Upper lobe of left lung (tissue), 6 donors: ENCODE measurements around the gene CLIP1. TPM values are rescaled to one million over a fixed set of nuclear protein-coding genes. Genes with fewer than 3 reads are reported as not detected.

Source experiments
- ATAC-seq, 2 donors: fragments of 200-7000 bp; cut with Tn5 transposase; one replicate each; pipeline ENCODE4 v1.9.1; 2022; ENCODE audit warnings: mild to moderate bottlenecking in 2 of 2, moderate library complexity in 2 of 2; ENCODE audit not compliant: low FRiP score in 2 of 2
- DNase-seq, 2 donors: peaks; one replicate each; pipeline ENCODE4 v3.0.0-alpha.2; 2019 to 2020
- H3K27ac ChIP-seq, 4 donors: fragments of 200-600 bp; sonication (generic); one replicate each; pipeline ENCODE4 v1.5.1; 2016 to 2019
- H3K27me3 ChIP-seq, 4 donors: fragments of 200-600 bp; sonication (generic); one replicate each; pipeline ENCODE4 v1.5.1; 2017 to 2019
- H3K36me3 ChIP-seq, 4 donors: fragments of 200-600 bp; sonication (generic); one replicate each; pipeline ENCODE4 v1.5.1; 2016 to 2019
- H3K4me1 ChIP-seq, 4 donors: fragments of 200-600 bp; sonication (generic); one replicate each; pipeline ENCODE4 v1.5.1; 2018 to 2019
- H3K4me3 ChIP-seq, 4 donors: fragments of 200-600 bp; sonication (generic); one replicate each; pipeline ENCODE4 v1.5.1; 2017 to 2019; ENCODE audit warnings: mild to moderate bottlenecking in 2 of 4, moderate library complexity in 1 of 4
- H3K9me3 ChIP-seq, 4 donors: fragments of 200-600 bp; sonication (generic); one replicate each; pipeline ENCODE4 v1.5.1; 2018 to 2019
- CTCF ChIP-seq, 6 experiments: fragments of 450-650 bp in 4 of 6; fragments of 200-600 bp in 2 of 6; sonication (generic) in 2 of 6; IDR thresholded peaks; one replicate each; pipeline ENCODE4 v1.5.1; 2016 to 2019; ENCODE audit warnings: antibody characterized with exemption in 6 of 6
- EP300 ChIP-seq, 4 donors: sonication (generic); formaldehyde crosslinking; IDR thresholded peaks; one replicate each; pipeline ENCODE4 v1.5.1; 2017; ENCODE audit warnings: antibody characterized with exemption in 4 of 4, control low read depth in 2 of 4
- POLR2A ChIP-seq, 4 donors: fragments of 450-650 bp; IDR thresholded peaks; one replicate each; pipeline ENCODE4 v1.5.1; 2016 to 2017; ENCODE audit warnings: antibody characterized with exemption in 4 of 4, mild to moderate bottlenecking in 2 of 4
- POLR2AphosphoS5 ChIP-seq, 2 donors: sonication (generic); formaldehyde crosslinking; IDR thresholded peaks; one replicate each; pipeline ENCODE4 v1.5.1; 2017; ENCODE audit warnings: antibody characterized with exemption in 2 of 2
- WGBS, 2 donors: methylation state at CpG; one replicate each; pipeline ENCODE4 v1.1.5; 2017 to 2018; 5-methylcytosine and 5-hydroxymethylcytosine counted together
- total RNA-seq, 6 donors: library from RNA; depleted of rRNA in 4 of 6; stranded (reverse); fragments of >200 nt in 4 of 6; gene quantifications; one replicate each; pipeline versions ENCODE4 v1.1.0 to v1.2.1, GENCODE V29; 2016 to 2021
- donor health status: DM: no; HTN: no; CAD: no; lungs with moderate emphysema.
- donor health status: DM: no; HTN: yes; CAD: no; lungs with severe emphysema.

The CLIP1 gene
- total RNA-seq, 6 donors from 2014 or later: 78.4 to 152 (median 104) TPM

- DNase-seq (no peak), ATAC-seq (no peak)
- H3K4me1 ChIP-seq: no peaks in the 10 kb centered on the region
- no peaks in the 10 kb centered on the region for H3K9me3 ChIP-seq
- TF ChIP-seq CTCF (IDR thresholded peaks at IDR 0.05) (no peak), POLR2A (IDR thresholded peaks at IDR 0.05) (no peak), POLR2AphosphoS5 (IDR thresholded peaks at IDR 0.05) (no peak), EP300 (IDR thresholded peaks at IDR 0.05) (no peak)
- no peak overlapping the region for H3K4me3 ChIP-seq
- H3K27ac ChIP-seq: no peak overlapping the region
- no peaks in the 10 kb centered on the region for H3K27me3 ChIP-seq
- H3K36me3 ChIP-seq: peaks cover 21 to 94% (median 38%) of the 10 kb centered on the region in 4 donors
- WGBS, 2 donors: 86 to 91% methylated on average over 5 of the region's 5 CpGs
These were observed 110.8 kb downstream of the CLIP1 start for GRCh38 chr12:122311696-122312095.

GRCh38 chr12:122310626-122311333, 111.7 kb downstream of the CLIP1 start:
- no peak for ATAC-seq
- no peak overlapping the region for H3K27ac ChIP-seq
- WGBS, 2 donors: 87 to 92% methylated on average over 3 of the region's 3 CpGs
- no peaks in the 10 kb centered on the region for H3K27me3 ChIP-seq
- no peak for DNase-seq
- peaks cover 17 to 92% (median 35%) of the 10 kb centered on the region in 4 donors for H3K36me3 ChIP-seq
- no peak overlapping the region for H3K4me3 ChIP-seq
- no peaks in the 10 kb centered on the region for H3K4me1 ChIP-seq
- H3K9me3 ChIP-seq: no peaks in the 10 kb centered on the region
- TF ChIP-seq POLR2AphosphoS5 (IDR thresholded peaks at IDR 0.05): no peak
- TF ChIP-seq EP300 (IDR thresholded peaks at IDR 0.05): no peak
- TF ChIP-seq POLR2A (IDR thresholded peaks at IDR 0.05): no peak
- TF ChIP-seq CTCF (IDR thresholded peaks at IDR 0.05): no peak

- TF ChIP-seq EP300 (IDR thresholded peaks at IDR 0.05): no peak
- no peak for TF ChIP-seq POLR2A (IDR thresholded peaks at IDR 0.05)
- H3K4me1 ChIP-seq: no peaks in the 10 kb centered on the region
- H3K36me3 ChIP-seq: peaks cover 14 to 91% (median 33%) of the 10 kb centered on the region in 4 donors
- WGBS, 2 donors: 71 to 87% methylated on average over 8 of the region's 8 CpGs
- H3K9me3 ChIP-seq: no peaks in the 10 kb centered on the region
- no peak overlapping the region for H3K4me3 ChIP-seq
- no peak for ATAC-seq
- DNase-seq: no peak
- H3K27me3 ChIP-seq: no peaks in the 10 kb centered on the region
- H3K27ac ChIP-seq: no peak overlapping the region
These were observed 112.8 kb downstream of the CLIP1 start for GRCh38 chr12:122309564-122310121.

GRCh38 chr12:122308811-122309210, 113.7 kb downstream of the CLIP1 start:
- WGBS, 2 donors: 93% methylated on average over 1 of the region's 1 CpG
- TF ChIP-seq CTCF (IDR thresholded peaks at IDR 0.05) (no peak), EP300 (IDR thresholded peaks at IDR 0.05) (no peak), POLR2AphosphoS5 (IDR thresholded peaks at IDR 0.05) (no peak), POLR2A (IDR thresholded peaks at IDR 0.05) (no peak)
- no peak overlapping the region for H3K4me3 ChIP-seq
- no peaks in the 10 kb centered on the region for H3K27me3 ChIP-seq
- no peak for DNase-seq
- no peaks in the 10 kb centered on the region for H3K9me3 ChIP-seq
- no peak overlapping the region for H3K27ac ChIP-seq
- no peak for ATAC-seq
- peaks cover 16 to 90% (median 34%) of the 10 kb centered on the region in 4 donors for H3K36me3 ChIP-seq
- no peaks in the 10 kb centered on the region for H3K4me1 ChIP-seq

- 78 to 94% methylated on average over 4 of the region's 4 CpGs for WGBS, 2 donors
- Histone ChIP-seq H3K27ac (no peak overlapping the region), H3K4me3 (no peak overlapping the region), H3K36me3 (peaks cover 13 to 91% (median 48%) of the 10 kb centered on the region in 4 donors), H3K9me3 (no peaks in the 10 kb centered on the region), H3K4me1 (no peaks in the 10 kb centered on the region), H3K27me3 (no peaks in the 10 kb centered on the region)
- TF ChIP-seq POLR2A (IDR thresholded peaks at IDR 0.05) (no peak), CTCF (IDR thresholded peaks at IDR 0.05) (no peak), EP300 (IDR thresholded peaks at IDR 0.05) (no peak), POLR2AphosphoS5 (IDR thresholded peaks at IDR 0.05) (no peak)
- DNase-seq (no peak), ATAC-seq (no peak)
These were observed 116.1 kb downstream of the CLIP1 start for GRCh38 chr12:122306407-122306806.
